CD4-positive, CD25-positive, alpha-beta regulatory T cell (primary cell): ENCODE measurements around the gene TEP1. TPM values are rescaled to one million over a fixed set of nuclear protein-coding genes. Genes with fewer than 3 reads are reported as not detected.
A peak's percentile ranks its signal among the peaks of the same experiment; 100 is the strongest.
"Not testable (repeated sequence)": the region's sequence is repeated elsewhere in the genome, so short reads cannot be mapped to it uniquely, and the experiment has no call there.

Experiments
- ATAC-seq, 2 donors: fragments of 150-1000 bp; cut with Tn5 transposase; one replicate each; pipeline ENCODE4 v1.10.0; 2021; ENCODE audit warnings: low read depth in 2 of 2, moderate number of reproducible peaks in 2 of 2, moderate library complexity in 1 of 2
- DNase-seq, 3 donors: peaks; one replicate each; pipeline versions ENCODE4 v3.0.0 to v3.0.0-alpha.2; 2012 to 2022; ENCODE audit warnings: mixed read lengths in 1 of 3
- H3K27ac ChIP-seq: one replicate; pipeline ENCODE4 v1.7.0; 2013; ENCODE audit warnings: mild to moderate bottlenecking, low read length; ENCODE audit not compliant: insufficient read depth, poor library complexity, severe bottlenecking
- H3K27me3 ChIP-seq: one replicate; pipeline ENCODE4 v1.7.0; 2013; ENCODE audit warnings: low read length; ENCODE audit not compliant: control insufficient read depth, insufficient read depth
- H3K36me3 ChIP-seq: one replicate; pipeline ENCODE4 v1.7.0; 2013; ENCODE audit warnings: mild to moderate bottlenecking, low read length, moderate library complexity; ENCODE audit not compliant: control insufficient read depth, insufficient read depth
- H3K4me1 ChIP-seq: 2 replicates; pipeline ENCODE4 v1.7.0; 2013; ENCODE audit warnings: mild to moderate bottlenecking, low read length; ENCODE audit not compliant: insufficient read depth, control insufficient read depth, poor library complexity, severe bottlenecking
- H3K4me3 ChIP-seq: one replicate; pipeline ENCODE4 v1.7.0; 2013; ENCODE audit warnings: low read depth, mild to moderate bottlenecking, low read length, moderate library complexity
- H3K9me3 ChIP-seq, 2 experiments: 1 replicate in 1 of 2; 2 replicates in 1 of 2; pipeline ENCODE4 v1.7.0; 2013; ENCODE audit warnings: low read length in 2 of 2, mild to moderate bottlenecking in 1 of 2, moderate library complexity in 1 of 2; ENCODE audit not compliant: control insufficient read depth in 2 of 2
- H3K27ac Mint-ChIP-seq, 3 donors: one replicate each; pipeline ENCODE4 v1.8.0; 2020 to 2022; ENCODE audit warnings: mild to moderate bottlenecking in 3 of 3, mixed read lengths in 3 of 3, moderate library complexity in 2 of 3
- H3K27me3 Mint-ChIP-seq: one replicate; pipeline ENCODE4 v1.8.0; 2022; ENCODE audit warnings: mild to moderate bottlenecking, mixed read lengths
- H3K36me3 Mint-ChIP-seq: one replicate; pipeline ENCODE4 v1.8.0; 2020; ENCODE audit warnings: mixed read lengths
- H3K4me1 Mint-ChIP-seq, 4 donors: one replicate each; pipeline ENCODE4 v1.8.0; 2020 to 2022; ENCODE audit warnings: mixed read lengths in 4 of 4, mild to moderate bottlenecking in 1 of 4
- H3K4me3 Mint-ChIP-seq, 4 donors: one replicate each; pipeline ENCODE4 v1.8.0; 2020 to 2022; ENCODE audit warnings: mild to moderate bottlenecking in 4 of 4, mixed read lengths in 4 of 4, moderate library complexity in 3 of 4
- H3K9me3 Mint-ChIP-seq, 7 donors: one replicate each; pipeline ENCODE4 v1.8.0; 2020 to 2022; ENCODE audit warnings: mixed read lengths in 7 of 7, mild to moderate bottlenecking in 3 of 7, moderate library complexity in 2 of 7
- polyA plus RNA-seq, 4 donors: library from polyadenylated mRNA; unstranded; fragments of 300-500 nt; fragmentation: Illumina TruSeq; gene quantifications; one replicate each; pipeline ENCODE4 v1.2.3, GENCODE V29; 2021
- total RNA-seq: library from RNA; stranded (reverse); gene quantifications from one replicate; pipeline ENCODE4 v1.2.3, GENCODE V29; 2022

The TEP1 gene
- total and polyA plus RNA-seq, 5 donors from 2014 or later: 2.8 to 63.8 (median 5.6) TPM

GRCh38 chr14:20372796-20373195 lies 40.5 kb downstream of the TEP1 start:
- Mint-ChIP-seq H3K27ac (peak overlapping the region in 1 of 3 donors; percentile 85), H3K36me3 (peaks cover 68% of the 10 kb centered on the region)
- peaks cover 90% of the 10 kb centered on the region for H3K36me3 ChIP-seq

GRCh38 chr14:20365928-20366327 lies 47.4 kb downstream of the TEP1 start:
- no peaks in the 10 kb centered on the region for H3K27me3 ChIP-seq
- no peak overlapping the region for H3K4me3 Mint-ChIP-seq
- H3K27ac ChIP-seq: no peak overlapping the region
- no peaks in the 10 kb centered on the region for H3K4me1 ChIP-seq
- DNase-seq (no peak), ATAC-seq (no peak)
- no peaks in the 10 kb centered on the region for H3K27me3 Mint-ChIP-seq
- H3K9me3 ChIP-seq: no peaks in the 10 kb centered on the region
- H3K9me3 Mint-ChIP-seq: peaks cover 0 to 2% (median 0%) of the 10 kb centered on the region in 7 donors
- H3K4me1 Mint-ChIP-seq: peaks cover 0 to 3% (median 1%) of the 10 kb centered on the region in 4 donors
- H3K36me3 ChIP-seq: peaks cover 57% of the 10 kb centered on the region
- H3K4me3 ChIP-seq: no peak overlapping the region
- H3K27ac Mint-ChIP-seq: peak overlapping the region in 1 of 3 donors; percentile 76
- peaks cover 45% of the 10 kb centered on the region for H3K36me3 Mint-ChIP-seq

More at GRCh38 chr14:20372796-20373195, 40.5 kb downstream of the TEP1 start:
- no peak for ATAC-seq
- no peaks in the 10 kb centered on the region for H3K27me3 Mint-ChIP-seq
- H3K27ac ChIP-seq: no peak overlapping the region
- no peaks in the 10 kb centered on the region for H3K4me1 ChIP-seq
- H3K9me3 ChIP-seq: no peaks in the 10 kb centered on the region
- H3K4me1 Mint-ChIP-seq: peaks cover 0 to 2% (median 0%) of the 10 kb centered on the region in 4 donors
- peaks cover 0 to 2% (median 0%) of the 10 kb centered on the region in 7 donors for H3K9me3 Mint-ChIP-seq
- no peak overlapping the region for H3K4me3 ChIP-seq
- H3K4me3 Mint-ChIP-seq: no peak overlapping the region
- no peak for DNase-seq
- H3K27me3 ChIP-seq: no peaks in the 10 kb centered on the region

- H3K4me3 ChIP-seq, H3K27me3 Mint-ChIP-seq, H3K4me1 ChIP-seq, DNase-seq, H3K9me3 ChIP-seq, H3K9me3 Mint-ChIP-seq, ATAC-seq, H3K27me3 ChIP-seq, H3K4me3 Mint-ChIP-seq: not testable (repeated sequence)
- Mint-ChIP-seq H3K4me1 (peaks cover 0 to 14% (median 5%) of the 10 kb centered on the region in 4 donors), H3K36me3 (peaks cover 51% of the 10 kb centered on the region), H3K27ac (peak overlapping the region in 2 of 3 donors; percentile 50 to 88)
- H3K27ac ChIP-seq: peak overlapping the region; percentile 10
- peaks cover 50% of the 10 kb centered on the region for H3K36me3 ChIP-seq
These were observed 54.8 kb downstream of the TEP1 start for GRCh38 chr14:20358474-20358873.

GRCh38 chr14:20356422-20356821 lies 56.9 kb downstream of the TEP1 start:
- H3K27me3 Mint-ChIP-seq: no peaks in the 10 kb centered on the region
- Histone ChIP-seq H3K4me1 (no peaks in the 10 kb centered on the region), H3K27ac (no peak overlapping the region), H3K36me3 (peaks cover 57% of the 10 kb centered on the region), H3K9me3 (no peaks in the 10 kb centered on the region), H3K27me3 (no peaks in the 10 kb centered on the region), H3K4me3 (no peak overlapping the region)
- DNase-seq (no peak), ATAC-seq (no peak)
- peaks cover 46% of the 10 kb centered on the region for H3K36me3 Mint-ChIP-seq
- H3K27ac Mint-ChIP-seq: no peak overlapping the region
- H3K9me3 Mint-ChIP-seq: no peaks in the 10 kb centered on the region
- peaks cover 0 to 10% (median 5%) of the 10 kb centered on the region in 4 donors for H3K4me1 Mint-ChIP-seq
- no peak overlapping the region for H3K4me3 Mint-ChIP-seq

- Mint-ChIP-seq H3K4me3 (no peak overlapping the region), H3K4me1 (peaks cover 2 to 6% (median 5%) of the 10 kb centered on the region in 4 donors), H3K27me3 (no peaks in the 10 kb centered on the region), H3K36me3 (peaks cover 38% of the 10 kb centered on the region), H3K9me3 (no peaks in the 10 kb centered on the region), H3K27ac (peak overlapping the region in 1 of 3 donors; percentile 33)
- no peaks in the 10 kb centered on the region for H3K4me1 ChIP-seq
- H3K27ac ChIP-seq: no peak overlapping the region
- H3K36me3 ChIP-seq: peaks cover 46% of the 10 kb centered on the region
- DNase-seq (no peak), ATAC-seq (no peak)
- no peaks in the 10 kb centered on the region for H3K9me3 ChIP-seq
- H3K4me3 ChIP-seq: no peak overlapping the region
- no peaks in the 10 kb centered on the region for H3K27me3 ChIP-seq
These were observed 62.4 kb downstream of the TEP1 start for GRCh38 chr14:20350860-20351259.

GRCh38 chr14:20350282-20350681 lies 63.0 kb downstream of the TEP1 start:
- peak overlapping the region in 2 of 3 donors; percentile 33 to 60 for H3K27ac Mint-ChIP-seq
- Histone ChIP-seq H3K27me3 (no peaks in the 10 kb centered on the region), H3K27ac (no peak overlapping the region), H3K9me3 (no peaks in the 10 kb centered on the region), H3K36me3 (peaks cover 45% of the 10 kb centered on the region), H3K4me1 (no peaks in the 10 kb centered on the region), H3K4me3 (no peak overlapping the region)
- ATAC-seq: no peak
- H3K9me3 Mint-ChIP-seq: no peaks in the 10 kb centered on the region
- H3K4me1 Mint-ChIP-seq: peaks cover 6 to 12% (median 9%) of the 10 kb centered on the region in 4 donors
- no peak for DNase-seq
- no peaks in the 10 kb centered on the region for H3K27me3 Mint-ChIP-seq
- H3K36me3 Mint-ChIP-seq: peaks cover 39% of the 10 kb centered on the region
- no peak overlapping the region for H3K4me3 Mint-ChIP-seq

GRCh38 chr14:20347747-20348146 lies 65.6 kb downstream of the TEP1 start:
- H3K9me3 ChIP-seq: no peaks in the 10 kb centered on the region
- no peaks in the 10 kb centered on the region for H3K27me3 ChIP-seq
- no peak for ATAC-seq
- H3K4me3 ChIP-seq: no peak overlapping the region
- DNase-seq: no peak
- Mint-ChIP-seq H3K36me3 (peaks cover 36% of the 10 kb centered on the region), H3K27me3 (peaks cover 7% of the 10 kb centered on the region), H3K4me1 (peaks cover 6 to 29% (median 20%) of the 10 kb centered on the region in 4 donors), H3K4me3 (peak overlapping the region in 1 of 4 donors; percentile 73), H3K9me3 (no peaks in the 10 kb centered on the region), H3K27ac (no peak overlapping the region)
- no peak overlapping the region for H3K27ac ChIP-seq
- peaks cover 25% of the 10 kb centered on the region for H3K36me3 ChIP-seq
- H3K4me1 ChIP-seq: peaks cover 11% of the 10 kb centered on the region

GRCh38 chr14:20346713-20347112 lies 66.6 kb downstream of the TEP1 start:
- ATAC-seq (no peak), DNase-seq (no peak)
- H3K4me3 ChIP-seq: no peak overlapping the region
- no peak overlapping the region for H3K27ac ChIP-seq
- H3K27me3 Mint-ChIP-seq: peaks cover 12% of the 10 kb centered on the region
- H3K4me1 Mint-ChIP-seq: peaks cover 6 to 29% (median 22%) of the 10 kb centered on the region in 4 donors
- H3K27ac Mint-ChIP-seq: no peak overlapping the region
- H3K9me3 Mint-ChIP-seq: no peaks in the 10 kb centered on the region
- peak overlapping the region in 1 of 4 donors; percentile 46 for H3K4me3 Mint-ChIP-seq
- peaks cover 17% of the 10 kb centered on the region for H3K4me1 ChIP-seq
- peaks cover 16% of the 10 kb centered on the region for H3K36me3 ChIP-seq
- no peaks in the 10 kb centered on the region for H3K9me3 ChIP-seq
- peaks cover 33% of the 10 kb centered on the region for H3K36me3 Mint-ChIP-seq
- no peaks in the 10 kb centered on the region for H3K27me3 ChIP-seq
